ENCODE data around the gene CSNK2B. TPM values are rescaled to one million over a fixed set of nuclear protein-coding genes. Genes with fewer than 3 reads are reported as not detected.

Gene CSNK2B
- total and polyA plus RNA-seq, 3 donors from 2014 or later: 397 to 523 (median 421) TPM

GRCh38 chr6:31631209-31631608 is 34.7 kb upstream of the CSNK2B start:
- no peak for DNase-seq
- Histone ChIP-seq H3K9me3 (no peaks in the 10 kb centered on the region), H3K4me1 (peaks cover 4% of the 10 kb centered on the region), H3K36me3 (ENCODE audit: low read depth, missing control alignments) (peaks cover 3% of the 10 kb centered on the region), H3K4me3 (no peak overlapping the region), H3K27me3 (no peaks in the 10 kb centered on the region), H3K27ac (no peak overlapping the region)
- TF ChIP-seq POLR2A (IDR thresholded peaks at IDR 0.05) (no peak), CTCF (IDR thresholded peaks at IDR 0.05) (no peak)
- 75 to 91% methylated on average over 2 to 16 of the region's 16 CpGs for WGBS, 2 donors
- intact Hi-C loops (cut with DNase I; ENCODE audit: low total_unique reads): no loop called here

- no peak for TF ChIP-seq CTCF (IDR thresholded peaks at IDR 0.05)
- H3K27me3 ChIP-seq: no peaks in the 10 kb centered on the region
- H3K9me3 ChIP-seq: no peaks in the 10 kb centered on the region
- no peak overlapping the region for H3K27ac ChIP-seq
- 83 to 84% methylated on average over 16 to 31 of the region's 32 CpGs for WGBS, 2 donors
- H3K4me3 ChIP-seq: no peak overlapping the region
- peaks cover 3% of the 10 kb centered on the region for H3K36me3 ChIP-seq (ENCODE audit: low read depth, missing control alignments)
- H3K4me1 ChIP-seq: peaks cover 4% of the 10 kb centered on the region
- intact Hi-C loops (cut with DNase I; ENCODE audit: low total_unique reads): no loop called here
- DNase-seq: no peak
Measured at GRCh38 chr6:31631681-31632278, 34.1 kb upstream of the CSNK2B start.

GRCh38 chr6:31632279-31632946 is 33.5 kb upstream of the CSNK2B start:
- TF ChIP-seq CTCF (IDR thresholded peaks at IDR 0.05): no peak
- TF ChIP-seq POLR2A (IDR thresholded peaks at IDR 0.05): no peak
- Histone ChIP-seq H3K4me1 (peaks cover 4% of the 10 kb centered on the region), H3K36me3 (ENCODE audit: low read depth, missing control alignments) (peaks cover 3% of the 10 kb centered on the region), H3K27me3 (no peaks in the 10 kb centered on the region), H3K9me3 (no peaks in the 10 kb centered on the region), H3K4me3 (no peak overlapping the region), H3K27ac (peak overlapping the region in 1 of 2 donors; percentile 25)
- intact Hi-C loops (cut with DNase I; ENCODE audit: low total_unique reads): no loop called here
- no peak for DNase-seq
- 82 to 91% methylated on average over 19 to 26 of the region's 26 CpGs for WGBS, 2 donors

GRCh38 chr6:31633447-31633846 is 32.4 kb upstream of the CSNK2B start:
- no peak for DNase-seq
- Histone ChIP-seq H3K27ac (no peak overlapping the region), H3K36me3 (ENCODE audit: low read depth, missing control alignments) (peaks cover 3% of the 10 kb centered on the region), H3K4me3 (no peak overlapping the region), H3K4me1 (peaks cover 4% of the 10 kb centered on the region), H3K27me3 (no peaks in the 10 kb centered on the region), H3K9me3 (no peaks in the 10 kb centered on the region)
- WGBS, 2 donors: 84 to 85% methylated on average over 7 of the region's 7 CpGs
- intact Hi-C loops (cut with DNase I; ENCODE audit: low total_unique reads): no loop called here
- no peak for TF ChIP-seq CTCF (IDR thresholded peaks at IDR 0.05)
- TF ChIP-seq POLR2A (IDR thresholded peaks at IDR 0.05): no peak

GRCh38 chr6:31634131-31634530 is 31.7 kb upstream of the CSNK2B start:
- Histone ChIP-seq H3K27ac (no peak overlapping the region), H3K4me1 (peaks cover 4% of the 10 kb centered on the region), H3K4me3 (no peak overlapping the region), H3K27me3 (no peaks in the 10 kb centered on the region), H3K9me3 (no peaks in the 10 kb centered on the region), H3K36me3 (ENCODE audit: low read depth, missing control alignments) (peaks cover 3% of the 10 kb centered on the region)
- DNase-seq: no peak
- intact Hi-C loops (cut with DNase I; ENCODE audit: low total_unique reads): no loop called here
- no peak for TF ChIP-seq POLR2A (IDR thresholded peaks at IDR 0.05)
- 77 to 85% methylated on average over 3 of the region's 3 CpGs for WGBS, 2 donors

Data from testis (tissue), 3 donors.